Astrocyte (in vitro differentiated cells and primary cell): ENCODE measurements around the gene DIP2B. TPM values are rescaled to one million over a fixed set of nuclear protein-coding genes. Genes with fewer than 3 reads are reported as not detected.

ENCODE experiments used
- DNase-seq: peaks from one replicate; pipeline ENCODE4 v3.0.0-alpha.2; 2010; ENCODE audit warnings: low read depth
- FAIRE-seq: peaks from 2 replicates; lab custom pipeline; 2011; peaks lifted over from hg19 to GRCh38; lab: Jason Lieb, UNC
- H2AFZ ChIP-seq: 2 replicates; pipeline ENCODE4 v1.6.0; 2012; ENCODE audit warnings: low read depth, low read length, inconsistent platforms
- H3K27ac ChIP-seq: 2 replicates; pipeline ENCODE4 v1.5.1; 2011; ENCODE audit warnings: low read depth, low read length, inconsistent platforms
- H3K27me3 ChIP-seq: 2 replicates; pipeline ENCODE4 v1.6.0; 2011; ENCODE audit warnings: low read length, inconsistent platforms; ENCODE audit not compliant: insufficient read depth
- H3K36me3 ChIP-seq: 2 replicates; pipeline ENCODE4 v1.5.1; 2011; ENCODE audit warnings: low read length, inconsistent platforms; ENCODE audit not compliant: insufficient read depth
- H3K4me1 ChIP-seq: 2 replicates; pipeline ENCODE4 v1.5.1; 2011; ENCODE audit warnings: low read length, inconsistent platforms; ENCODE audit not compliant: insufficient read depth
- H3K4me2 ChIP-seq: 2 replicates; pipeline ENCODE4 v1.6.0; 2012; ENCODE audit warnings: low read length, inconsistent platforms
- H3K4me3 ChIP-seq: 2 replicates; pipeline ENCODE4 v1.5.1; 2011; ENCODE audit warnings: low read depth, mild to moderate bottlenecking, low read length, inconsistent platforms; ENCODE audit not compliant: insufficient read depth
- H3K79me2 ChIP-seq: 2 replicates; pipeline ENCODE4 v1.6.0; 2012; ENCODE audit warnings: mild to moderate bottlenecking, low read length, inconsistent platforms; ENCODE audit not compliant: insufficient read depth
- H3K9ac ChIP-seq: 2 replicates; pipeline ENCODE4 v1.6.0; 2012; ENCODE audit warnings: mild to moderate bottlenecking, low read length, inconsistent platforms
- H3K9me3 ChIP-seq: 2 replicates; pipeline ENCODE4 v1.5.1; 2012; ENCODE audit warnings: low read depth, mild to moderate bottlenecking, low read length, inconsistent platforms; ENCODE audit not compliant: insufficient read depth
- H4K20me1 ChIP-seq: 2 replicates; pipeline ENCODE4 v1.6.0; 2012; ENCODE audit warnings: low read length, inconsistent platforms; ENCODE audit not compliant: insufficient read depth
- H3K27ac Mint-ChIP-seq: one replicate; pipeline ENCODE4 v1.8.0; 2021; ENCODE audit warnings: mild to moderate bottlenecking, mixed read lengths; ENCODE audit not compliant: unreplicated experiment
- H3K27me3 Mint-ChIP-seq: one replicate; pipeline ENCODE4 v1.8.0; 2021; ENCODE audit warnings: low read depth, mixed read lengths; ENCODE audit not compliant: unreplicated experiment
- H3K36me3 Mint-ChIP-seq: one replicate; pipeline ENCODE4 v1.8.0; 2021; ENCODE audit warnings: low read depth, mixed read lengths; ENCODE audit not compliant: unreplicated experiment
- H3K4me1 Mint-ChIP-seq: one replicate; pipeline ENCODE4 v1.8.0; 2021; ENCODE audit warnings: low read depth, mixed read lengths; ENCODE audit not compliant: unreplicated experiment
- H3K4me3 Mint-ChIP-seq: one replicate; pipeline ENCODE4 v1.8.0; 2021; ENCODE audit warnings: mild to moderate bottlenecking, moderate library complexity, mixed read lengths; ENCODE audit not compliant: unreplicated experiment
- H3K9me3 Mint-ChIP-seq: one replicate; pipeline ENCODE4 v1.8.0; 2021; ENCODE audit warnings: mild to moderate bottlenecking, mixed read lengths; ENCODE audit not compliant: unreplicated experiment
- CTCF ChIP-seq: IDR thresholded peaks from 2 replicates; pipeline ENCODE4 v1.5.1; 2011; ENCODE audit warnings: low read depth, mild to moderate bottlenecking, inconsistent platforms, low read length, moderate library complexity; ENCODE audit not compliant: insufficient read depth
- EZH2 ChIP-seq: IDR thresholded peaks from 2 replicates; pipeline ENCODE4 v1.6.1; 2012; ENCODE audit warnings: mild to moderate bottlenecking, low read length, inconsistent platforms; ENCODE audit not compliant: insufficient read depth
- total RNA-seq: library from RNA; stranded (reverse); gene quantifications from 2 replicates; pipeline ENCODE4 v1.2.1, GENCODE V29; 2021

Gene DIP2B
- total RNA-seq, 1 donor from 2014 or later, result 53.2 TPM

DNA sequence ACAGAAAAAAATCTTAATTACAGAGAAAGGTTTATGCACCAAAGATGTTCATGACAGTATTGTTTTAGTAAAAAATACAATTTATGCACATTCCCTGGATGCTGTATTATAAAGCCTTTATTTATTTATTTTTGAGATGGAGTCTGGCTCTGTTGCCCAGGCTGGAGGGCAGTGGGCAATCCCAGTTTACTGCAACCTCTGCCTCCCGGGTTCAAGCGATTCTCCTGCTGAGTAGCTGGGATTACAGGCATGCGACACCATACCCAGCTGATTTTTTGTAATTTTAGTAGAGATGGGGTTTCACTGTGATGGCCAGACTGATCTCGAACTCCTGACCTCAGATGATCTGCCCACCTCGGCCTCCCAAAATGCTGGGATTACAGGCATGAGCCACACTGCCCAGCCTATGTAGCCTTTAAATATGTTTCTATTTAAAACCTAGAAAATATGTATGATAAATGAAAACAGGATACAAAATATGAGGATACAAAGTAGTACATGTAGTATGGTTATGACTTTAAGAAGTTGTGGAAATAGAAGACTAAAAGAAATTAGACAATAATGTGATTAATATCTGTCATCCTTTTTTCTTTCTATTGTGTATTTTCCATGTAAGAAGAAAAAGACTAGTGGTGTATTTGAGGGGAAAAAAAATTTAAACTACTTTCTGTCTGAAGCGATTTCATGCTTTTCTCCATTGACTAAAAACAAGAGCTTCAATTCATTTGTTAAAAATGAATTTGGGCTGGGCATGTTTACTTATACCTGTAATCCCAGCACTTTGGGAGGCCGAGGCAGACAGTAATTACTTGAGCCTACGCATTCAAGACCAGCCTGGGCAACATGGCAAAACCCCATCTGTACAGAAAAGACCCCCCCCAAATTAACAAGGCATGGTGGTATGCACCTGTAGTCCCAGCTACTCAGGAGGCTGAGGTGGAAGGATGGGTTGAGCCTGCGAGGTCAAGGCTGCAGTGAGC lies 272.3 kb downstream of the DIP2B start:
- no peaks in the 10 kb centered on the region for H3K27me3 Mint-ChIP-seq
- Histone ChIP-seq H3K4me3 (no peak overlapping the region), H3K27ac (no peak overlapping the region), H3K4me2 (no peak overlapping the region), H3K36me3 (peaks cover 5% of the 10 kb centered on the region), H3K4me1 (no peaks in the 10 kb centered on the region), H3K79me2 (peaks cover 71% of the 10 kb centered on the region), H3K9ac (no peak overlapping the region), H4K20me1 (peaks cover 27% of the 10 kb centered on the region), H3K9me3 (no peaks in the 10 kb centered on the region), H2AFZ (no peak overlapping the region), H3K27me3 (no peaks in the 10 kb centered on the region)
- no peak overlapping the region for H3K4me3 Mint-ChIP-seq
- TF ChIP-seq EZH2, result no peak
- no peak for TF ChIP-seq CTCF
- peaks cover 7% of the 10 kb centered on the region for H3K36me3 Mint-ChIP-seq
- no peaks in the 10 kb centered on the region for H3K9me3 Mint-ChIP-seq
- no peak for FAIRE-seq
- H3K4me1 Mint-ChIP-seq, result no peaks in the 10 kb centered on the region
- no peak overlapping the region for H3K27ac Mint-ChIP-seq
- no peak for DNase-seq

DNA sequence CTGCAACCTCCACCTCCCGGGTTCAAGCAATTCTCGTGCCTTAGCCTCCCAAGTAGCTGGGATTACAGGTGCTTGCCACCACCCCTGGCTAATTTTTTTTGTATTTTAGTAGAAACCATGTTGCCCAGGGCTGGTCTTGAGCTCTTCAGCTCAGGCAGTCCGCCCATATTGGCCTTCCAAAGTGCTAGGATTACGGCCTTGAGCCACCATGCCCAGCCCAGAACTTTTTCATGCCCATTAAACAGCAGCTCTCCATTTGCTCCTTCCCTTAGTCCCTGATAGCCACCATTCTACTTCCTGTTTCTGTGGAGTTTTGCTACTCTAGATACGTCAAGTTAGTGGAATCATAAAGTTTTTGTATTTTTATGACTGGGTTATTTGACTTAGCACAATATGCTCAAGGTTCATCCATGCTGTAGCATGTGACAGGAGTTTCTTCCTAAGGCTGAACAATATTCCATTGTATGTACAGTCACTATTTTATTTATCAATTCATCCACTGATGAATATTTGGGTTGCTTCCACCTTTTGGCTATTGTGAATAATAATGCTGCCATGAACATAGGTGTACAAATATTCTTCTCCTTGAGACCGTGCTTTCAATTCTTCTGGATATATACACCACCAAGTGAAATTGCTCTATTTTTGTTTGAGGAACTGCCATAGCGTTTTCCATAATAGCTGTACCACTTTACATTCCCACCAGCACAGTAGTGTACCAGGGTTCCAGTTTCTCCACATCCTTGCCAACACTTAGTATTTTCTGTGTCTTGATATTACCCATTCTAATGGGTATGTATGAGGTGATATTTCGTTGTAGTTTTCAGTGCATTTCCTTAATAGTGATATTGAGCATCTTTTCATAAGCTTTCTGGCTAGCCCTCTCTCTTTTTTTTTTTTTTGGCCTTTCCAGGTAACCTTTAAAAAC lies 274.1 kb downstream of the DIP2B start:
- no peaks in the 10 kb centered on the region for H3K27me3 Mint-ChIP-seq
- Histone ChIP-seq H3K27ac (no peak overlapping the region), H3K9ac (no peak overlapping the region), H3K79me2 (peaks cover 57% of the 10 kb centered on the region), H4K20me1 (peaks cover 19% of the 10 kb centered on the region), H3K4me1 (no peaks in the 10 kb centered on the region), H3K4me2 (no peak overlapping the region), H3K9me3 (no peaks in the 10 kb centered on the region), H3K27me3 (no peaks in the 10 kb centered on the region), H3K36me3 (peaks cover 5% of the 10 kb centered on the region), H2AFZ (no peak overlapping the region), H3K4me3 (no peak overlapping the region)
- peaks cover 7% of the 10 kb centered on the region for H3K36me3 Mint-ChIP-seq
- TF ChIP-seq CTCF (no peak), EZH2 (no peak)
- H3K4me1 Mint-ChIP-seq, result no peaks in the 10 kb centered on the region
- H3K4me3 Mint-ChIP-seq, result no peak overlapping the region
- DNase-seq, result no peak
- H3K27ac Mint-ChIP-seq, result no peak overlapping the region
- FAIRE-seq, result no peak
- H3K9me3 Mint-ChIP-seq, result no peaks in the 10 kb centered on the region
